AG04449 (cell line): ENCODE data around the gene ACBD6.

ENCODE experiments used
- CTCF ChIA-PET: fragments of 350-600 bp; formaldehyde crosslinking; extraction: SDS; loops from one replicate; lab custom pipeline; 2021; ENCODE audit warnings: antibody characterized with exemption; lab: Yijun Ruan, JAX
- POLR2A ChIA-PET: fragments of 400-600, 350-600 bp; formaldehyde crosslinking; extraction: SDS; loops from one replicate; lab custom pipeline; 2020; ENCODE audit warnings: antibody characterized with exemption, inconsistent platforms; lab: Yijun Ruan, JAX
- DNase-seq: peaks from one replicate; pipeline ENCODE4 v3.0.0-alpha.2; 2010; ENCODE audit warnings: low read depth, low spot score
- H3K4me3 ChIP-seq: 2 replicates; pipeline ENCODE4 v1.5.1; 2011; ENCODE audit warnings: low read depth, mild to moderate bottlenecking, control low read depth, low read length
- CTCF ChIP-seq: IDR thresholded peaks from one replicate; pipeline ENCODE4 v1.5.1; 2011; ENCODE audit warnings: mild to moderate bottlenecking, moderate library complexity, low read length, control low read depth, inconsistent platforms; ENCODE audit not compliant: insufficient read depth; ENCODE audit errors: missing control alignments

Gene ACBD6

DNA sequence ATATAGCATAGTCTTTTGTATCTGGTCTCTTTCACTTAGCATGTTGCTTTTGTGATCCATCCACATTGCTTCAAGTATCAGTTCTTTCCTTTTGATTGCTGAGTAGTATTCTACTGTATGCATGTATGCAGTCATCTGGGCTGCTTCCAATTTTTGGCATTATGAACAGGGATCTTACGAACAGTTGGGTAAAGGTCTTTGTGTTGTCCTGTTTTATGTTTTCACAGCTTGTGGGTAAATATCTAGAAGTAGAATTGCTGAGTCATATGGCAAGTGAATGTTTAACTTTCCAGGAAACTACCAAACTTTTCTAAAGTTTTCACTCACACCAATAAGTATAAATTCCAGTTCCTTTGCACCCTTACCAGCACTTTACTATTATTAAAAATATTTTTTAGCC, 211.4 kb downstream of the ACBD6 start:
- DNase-seq, result no peak
- H3K4me3 ChIP-seq, result no peak overlapping the region
- ChIA-PET POLR2A (no interaction called here), CTCF (interaction anchor here (1.4 kb wide), 1 partner anchor 38 kb away, joined by 4 read pairs; no protein-coding TSS in a partner anchor)
- no peak for TF ChIP-seq CTCF

GRCh38 chr1:180290265-180291001, 211.9 kb downstream of the ACBD6 start:
- POLR2A ChIA-PET, result no interaction called here

DNA sequence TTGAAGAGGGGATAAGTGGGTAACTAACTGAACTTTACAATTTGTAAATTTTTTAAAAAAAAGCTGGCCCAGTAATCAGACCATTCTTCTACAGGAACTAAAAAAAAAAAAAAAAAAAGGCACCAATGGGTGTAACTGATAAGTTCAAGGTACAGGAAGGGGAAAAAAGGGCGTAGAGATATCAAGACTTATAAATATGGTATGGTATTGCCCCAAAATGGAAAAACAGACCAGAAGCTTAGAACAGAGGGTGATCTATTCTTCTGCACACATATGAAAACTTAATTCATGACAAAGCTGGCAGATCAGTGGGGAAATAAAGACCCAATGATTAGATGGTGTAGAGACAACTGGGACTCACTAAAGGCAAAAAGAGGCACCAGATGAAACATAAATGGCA, 213.4 kb downstream of the ACBD6 start:
- H3K4me3 ChIP-seq, result no peak overlapping the region
- POLR2A ChIA-PET, result no interaction called here
- no peak for TF ChIP-seq CTCF
- CTCF ChIA-PET, result no interaction called here
- DNase-seq, result no peak

More at GRCh38 chr1:180290265-180291001, 211.9 kb downstream of the ACBD6 start:
- no peak for DNase-seq
- no peak overlapping the region for H3K4me3 ChIP-seq
- TF ChIP-seq CTCF, result no peak
- CTCF ChIA-PET, result interaction anchor here (1.4 kb wide), 1 partner anchor 37 kb away, joined by 4 read pairs; no protein-coding TSS in a partner anchor

DNA sequence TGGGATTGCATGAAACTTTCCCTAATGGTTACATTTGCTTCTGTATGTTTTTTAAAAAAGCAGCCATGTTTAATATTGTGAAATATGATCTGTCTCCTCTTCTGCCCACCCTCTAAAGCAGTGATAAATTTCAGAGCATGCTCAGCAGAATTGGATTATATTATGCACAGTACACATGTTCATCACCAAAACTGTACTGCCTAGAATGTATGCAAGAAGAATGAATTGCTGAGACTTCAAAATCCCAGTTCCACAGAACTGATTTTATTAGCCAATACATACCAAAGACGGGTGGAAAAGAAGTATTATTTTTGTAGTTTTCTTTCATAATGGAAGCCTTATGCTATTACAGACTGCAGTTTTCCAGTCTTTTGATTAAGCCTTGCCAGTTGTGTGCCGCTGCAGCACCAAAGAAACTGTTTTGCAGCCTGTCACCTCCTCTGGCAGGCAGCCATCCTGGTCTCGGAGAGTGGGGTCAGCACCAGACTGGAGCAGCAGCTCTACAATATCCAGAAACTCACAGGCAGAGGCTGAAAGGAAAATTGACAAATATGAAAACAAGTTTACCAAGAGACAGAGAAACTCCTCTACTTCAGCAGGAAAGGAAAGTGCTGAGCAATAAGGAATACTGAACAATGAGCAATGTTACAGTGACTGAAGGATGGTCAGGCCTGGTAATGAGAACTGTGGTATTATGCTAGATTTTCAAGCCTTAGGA, 214.2 kb downstream of the ACBD6 start:
- TF ChIP-seq CTCF, result no peak
- no peak overlapping the region for H3K4me3 ChIP-seq
- CTCF ChIA-PET, result interaction anchor here (1.0 to 2.5 kb wide), 2 partner anchors 35 to 194 kb away, joined by 3 to 10 read pairs; no protein-coding TSS in a partner anchor
- DNase-seq, result no peak
- POLR2A ChIA-PET, result no interaction called here

DNA sequence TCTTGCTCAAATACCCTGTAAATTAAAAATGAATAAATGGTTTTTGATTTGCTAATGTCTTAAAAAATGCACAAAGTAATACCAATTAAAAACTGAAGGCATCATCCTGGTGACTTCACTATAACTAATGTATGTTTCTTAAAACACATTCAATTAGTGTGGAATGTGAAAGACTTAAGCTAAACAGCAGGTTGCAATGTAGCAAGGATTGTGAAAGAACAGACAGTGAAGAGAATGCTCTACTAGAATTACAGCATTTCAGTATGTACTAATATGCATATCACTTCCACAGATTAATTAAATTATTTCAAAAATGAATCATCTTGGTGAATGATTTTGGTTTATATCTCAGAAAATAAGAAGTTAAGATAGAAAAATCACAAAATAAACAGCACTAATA, 216.0 kb downstream of the ACBD6 start:
- no peak for TF ChIP-seq CTCF
- POLR2A ChIA-PET, result no interaction called here
- no peak overlapping the region for H3K4me3 ChIP-seq
- CTCF ChIA-PET, result interaction anchor here (1.4 to 2.5 kb wide), 3 partner anchors 16 to 130 kb away, joined by 3 to 10 read pairs (median 4); no protein-coding TSS in a partner anchor
- no peak for DNase-seq

- CTCF ChIA-PET, result interaction anchor here (1.1 to 2.4 kb wide), 2 partner anchors 30 to 195 kb away, joined by 6 to 15 read pairs; no protein-coding TSS in a partner anchor
Measured at GRCh38 chr1:180283098-180283497, 219.3 kb downstream of the ACBD6 start.

More at GRCh38 chr1:180283098-180283497, 219.3 kb downstream of the ACBD6 start:
- no peak overlapping the region for H3K4me3 ChIP-seq
- POLR2A ChIA-PET, result interaction anchor here (0.9 kb wide), 1 partner anchor 9 kb away, joined by 4 read pairs; no protein-coding TSS in a partner anchor
- no peak for DNase-seq
- TF ChIP-seq CTCF, result no peak
